Endothelial cell of umbilical vein (primary cell): ENCODE data around the gene SPIRE2. TPM values are rescaled to one million over a fixed set of nuclear protein-coding genes. Genes with fewer than 3 reads are reported as not detected.

Experiments used
- BruUV-seq: library from RNA; stranded (reverse); fragments of 400-500 nt; replicated peaks from 2 replicates; lab custom pipeline; 2021; lab: Mats Ljungman, UMichigan
- CTCF ChIA-PET: fragments of 300-600, 350-600 bp; sonication (Branson Sonifier 250); formaldehyde crosslinking; loops from one replicate; lab custom pipeline; 2021; ENCODE audit warnings: antibody characterized with exemption, inconsistent platforms; lab: Charles Lee
- POLR2A ChIA-PET: fragments of 300-600, 350-600 bp; sonication (Branson Sonifier 250); formaldehyde crosslinking; loops from one replicate; lab custom pipeline; 2021; ENCODE audit warnings: antibody characterized with exemption, inconsistent platforms; lab: Charles Lee
- DNase-seq: peaks from one replicate; pipeline ENCODE4 v3.0.0-alpha.2; 2011; ENCODE audit warnings: low read depth, low spot score
- FAIRE-seq: peaks from 2 replicates; lab custom pipeline; 2011; peaks lifted over from hg19 to GRCh38; lab: Jason Lieb, UNC
- H2AFZ ChIP-seq: 2 replicates; pipeline ENCODE4 v1.6.0; 2012; ENCODE audit warnings: low read depth, low read length, control low read depth, inconsistent platforms
- H3K27ac ChIP-seq: 2 replicates; pipeline ENCODE4 v1.5.1; 2011; ENCODE audit warnings: low read depth, mild to moderate bottlenecking, control low read depth, low read length, moderate library complexity; ENCODE audit not compliant: insufficient read depth
- H3K27me3 ChIP-seq, 2 experiments: 2 replicates each; pipeline versions ENCODE4 v1.6.0 to v1.6.1; 2011; ENCODE audit warnings: low read length in 2 of 2, mixed read lengths in 1 of 2; ENCODE audit not compliant: control insufficient read depth in 2 of 2, insufficient read depth in 2 of 2
- H3K36me3 ChIP-seq, 2 experiments: 2 replicates in 1 of 2; 3 replicates in 1 of 2; pipeline ENCODE4 v1.5.1; 2011; ENCODE audit warnings: low read length in 2 of 2, mild to moderate bottlenecking in 1 of 2, moderate library complexity in 1 of 2; ENCODE audit not compliant: control insufficient read depth in 2 of 2, insufficient read depth in 2 of 2; ENCODE audit errors: extremely low read depth in 1 of 2
- H3K4me1 ChIP-seq: 3 replicates; pipeline ENCODE4 v1.5.1; 2011; ENCODE audit warnings: mild to moderate bottlenecking, low read length; ENCODE audit not compliant: control insufficient read depth, insufficient read depth; ENCODE audit errors: extremely low read depth
- H3K4me2 ChIP-seq: 2 replicates; pipeline ENCODE4 v1.6.1; 2011; ENCODE audit warnings: low read length, control low read depth, mixed read lengths; ENCODE audit not compliant: insufficient read depth
- H3K4me3 ChIP-seq, 3 experiments: fragments of 200-600 bp in 1 of 3; sonication (generic), shearing (Covaris generic) in 1 of 3; replicated peaks in 1 of 3; 2 replicates each; pipeline ENCODE4 v1.5.1; 2011 to 2016; ENCODE audit warnings: control low read depth in 3 of 3, low read length in 3 of 3, mild to moderate bottlenecking in 2 of 3, inconsistent platforms in 1 of 3, low read depth in 1 of 3, moderate library complexity in 1 of 3; ENCODE audit not compliant: insufficient read depth in 1 of 3
- H3K79me2 ChIP-seq: 2 replicates; pipeline ENCODE4 v1.6.0; 2012; ENCODE audit warnings: low read length, inconsistent platforms; ENCODE audit not compliant: control insufficient read depth, insufficient read depth
- H3K9ac ChIP-seq: replicated peaks from 2 replicates; pipeline ENCODE3; 2011; ENCODE audit warnings: low read length, control low read depth; ENCODE audit not compliant: insufficient read depth; ENCODE audit errors: extremely low read depth
- H3K9me1 ChIP-seq: replicated peaks from 3 replicates; pipeline ENCODE4 v1.6.0; 2011; ENCODE audit warnings: mild to moderate bottlenecking, low read length; ENCODE audit not compliant: control insufficient read depth, insufficient read depth; ENCODE audit errors: extremely low read depth
- H3K9me3 ChIP-seq: replicated peaks from 2 replicates; pipeline ENCODE4 v1.5.1; 2012; ENCODE audit warnings: low read length, inconsistent platforms; ENCODE audit not compliant: control insufficient read depth, insufficient read depth
- H4K20me1 ChIP-seq: replicated peaks from 2 replicates; pipeline ENCODE3; 2011; ENCODE audit warnings: mild to moderate bottlenecking, low read length; ENCODE audit not compliant: control insufficient read depth, insufficient read depth; ENCODE audit errors: extremely low read depth
- CTCF ChIP-seq, 2 donors: IDR thresholded peaks; 1 replicate in 1 of 2; 2 replicates in 1 of 2; pipeline ENCODE4 v1.5.1; 2011; ENCODE audit warnings: low read length in 2 of 2, mild to moderate bottlenecking in 2 of 2, moderate library complexity in 2 of 2, control low read depth in 1 of 2, inconsistent platforms in 1 of 2, low read depth in 1 of 2; ENCODE audit not compliant: insufficient read depth in 1 of 2; ENCODE audit errors: extremely low read depth in 1 of 2
- EZH2 ChIP-seq: IDR thresholded peaks from 2 replicates; pipeline ENCODE4 v1.6.1; 2012; ENCODE audit warnings: borderline replicate concordance, low read depth, mild to moderate bottlenecking, moderate library complexity, low read length, inconsistent platforms; ENCODE audit not compliant: severe bottlenecking
- FOS ChIP-seq: IDR thresholded peaks from 2 replicates; pipeline ENCODE4 v1.6.1; 2011; ENCODE audit warnings: mild to moderate bottlenecking, low read length, moderate library complexity, borderline replicate concordance; ENCODE audit not compliant: insufficient read depth
- GATA2 ChIP-seq: IDR thresholded peaks from 2 replicates; pipeline ENCODE4 v1.7.0; 2011; ENCODE audit warnings: low read depth, mild to moderate bottlenecking, moderate library complexity, mixed read lengths, low read length; ENCODE audit not compliant: insufficient read length, insufficient read depth
- JUN ChIP-seq: IDR thresholded peaks from 2 replicates; pipeline ENCODE4 v1.6.1; 2011; ENCODE audit warnings: borderline replicate concordance, low read depth; ENCODE audit not compliant: insufficient read length, insufficient read depth
- MYC ChIP-seq: IDR thresholded peaks from one replicate; pipeline ENCODE4 v1.6.1; 2011; ENCODE audit warnings: mild to moderate bottlenecking, low read depth, low read length
- POLR2A ChIP-seq: IDR thresholded peaks from 2 replicates; pipeline ENCODE4 v1.6.1; 2012; ENCODE audit warnings: low read depth, mild to moderate bottlenecking, control low read depth, low read length
- POLR2AphosphoS5 ChIP-seq: IDR thresholded peaks from 2 replicates; pipeline ENCODE4 v1.6.1; 2012; ENCODE audit warnings: low read depth, mild to moderate bottlenecking, control low read depth, low read length, moderate library complexity; ENCODE audit not compliant: insufficient read depth
- dilution Hi-C: fragments of 300-500 bp; cut with MboI; formaldehyde crosslinking; loops from one replicate; pipeline ENCODE4 v1.15.0; 2019; ENCODE audit warnings: low sequenced_read_pairs; ENCODE audit not compliant: extremely low pct_ligation_motif_present
- intact Hi-C: fragments of 100-400 bp; cut with micrococcal nuclease; formaldehyde crosslinking; loops from one replicate; pipeline ENCODE4 v1.10.0; 2022
- polyA plus RNA-seq, 4 experiments: library from polyadenylated mRNA; depleted of rRNA in 3 of 4; stranded (reverse) in 3 of 4; unstranded in 1 of 4; fragments of >200 nt; gene quantifications; 2 replicates each; pipeline versions ENCODE4 v1.2.1 to v1.2.3, GENCODE V29; 2011 to 2012; ENCODE audit warnings: missing spikeins in 1 of 4
- total RNA-seq: library from RNA; stranded (reverse); gene quantifications from 2 replicates; pipeline ENCODE4 v1.2.3, GENCODE V29; 2021

Gene SPIRE2
- total and polyA plus RNA-seq, 2 donors (not counting 3 experiments of a cell fraction or from before 2014, with no cell fraction given), result 1.2 to 3.1 TPM

GRCh38 chr16:89881368-89881730 lies 53.1 kb downstream of the SPIRE2 start:
- H3K36me3 ChIP-seq, result peaks cover 23 to 40% of the 10 kb centered on the region in 2 experiments
- ChIA-PET CTCF (interaction anchor here (2.4 kb wide), 1 partner anchor 29 kb away, joined by 8 read pairs; no protein-coding TSS in a partner anchor), POLR2A (no interaction called here)

GRCh38 chr16:89883346-89884040 lies 55.2 kb downstream of the SPIRE2 start:
- Histone ChIP-seq H4K20me1 (no peaks in the 10 kb centered on the region), H3K36me3 (peaks cover 20 to 50% of the 10 kb centered on the region in 2 experiments), H3K27me3 (no peaks in the 10 kb centered on the region), H3K79me2 (peaks cover 41% of the 10 kb centered on the region), H3K9me1 (no peaks in the 10 kb centered on the region), H3K4me1 (no peaks in the 10 kb centered on the region), H3K4me3 (no peak overlapping the region), H2AFZ (no peak overlapping the region), H3K4me2 (no peak overlapping the region), H3K9me3 (no peaks in the 10 kb centered on the region), H3K27ac (no peak overlapping the region), H3K9ac (no peak overlapping the region)
- no TSS peak for BruUV-seq
- ChIA-PET CTCF (interaction anchor here (2.4 kb wide), 1 partner anchor 27 kb away, joined by 8 read pairs; no protein-coding TSS in a partner anchor), POLR2A (no interaction called here)
- DNase-seq, result no peak
- no peak for TF ChIP-seq CTCF (IDR thresholded peaks at IDR 0.05; ENCODE audit: extremely low read depth in 1 of 2, insufficient read depth in 1 of 2, low read depth in 1 of 2, low read length in 2 of 2)
- intact Hi-C loops, result no loop called here
- dilution Hi-C loops, result no loop called here
- FAIRE-seq, result no peak

More at GRCh38 chr16:89881368-89881730, 53.1 kb downstream of the SPIRE2 start:
- Histone ChIP-seq H3K9me1 (no peaks in the 10 kb centered on the region), H3K4me3 (no peak overlapping the region), H3K9me3 (no peaks in the 10 kb centered on the region), H2AFZ (no peak overlapping the region), H3K27ac (no peak overlapping the region), H3K4me2 (no peak overlapping the region), H3K4me1 (no peaks in the 10 kb centered on the region), H4K20me1 (peaks cover 3% of the 10 kb centered on the region), H3K27me3 (no peaks in the 10 kb centered on the region), H3K79me2 (peaks cover 56% of the 10 kb centered on the region), H3K9ac (no peak overlapping the region)
- TF ChIP-seq EZH2 (no peak), POLR2A (no peak), MYC (no peak), JUN (no peak), FOS (no peak), GATA2 (no peak), POLR2AphosphoS5 (no peak)
- DNase-seq, result no peak
- intact Hi-C loops, result no loop called here
- dilution Hi-C loops, result no loop called here
- no peak for FAIRE-seq
- BruUV-seq, result no TSS peak
